TTC549 (cell line): Measurements from ENCODE around the gene TCF12.

Experiments used
- FAIRE-seq: peaks from 2 replicates; lab custom pipeline; 2012; peaks lifted over from hg19 to GRCh38; lab: Jason Lieb, UNC

TCF12 gene

DNA sequence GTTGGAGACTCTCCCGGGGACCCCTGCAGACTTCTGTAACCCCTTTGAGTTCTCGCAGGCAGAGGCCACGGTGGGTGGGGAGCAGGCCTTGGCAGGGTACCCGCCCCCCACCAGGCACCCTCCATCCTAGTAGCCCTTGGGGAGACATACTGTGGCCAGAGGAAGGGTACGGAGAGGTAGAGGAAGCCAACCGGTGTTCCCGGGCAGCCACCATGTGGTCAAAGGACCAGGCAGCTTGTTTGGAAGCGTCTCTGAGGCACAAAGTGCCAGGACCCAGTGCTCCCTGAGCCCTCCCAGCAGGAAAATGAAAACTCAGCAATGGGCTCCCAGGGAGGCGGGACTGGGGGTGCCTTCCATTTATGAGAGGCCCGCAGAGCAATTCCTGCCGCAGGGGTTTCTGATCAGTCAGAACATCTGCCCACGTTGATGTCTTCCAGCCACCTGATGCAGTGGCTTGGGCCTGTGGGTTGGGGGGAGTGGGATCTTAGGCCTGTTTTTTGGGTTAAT lies 404.9 kb downstream of the TCF12 start:
- FAIRE-seq: no peak

DNA sequence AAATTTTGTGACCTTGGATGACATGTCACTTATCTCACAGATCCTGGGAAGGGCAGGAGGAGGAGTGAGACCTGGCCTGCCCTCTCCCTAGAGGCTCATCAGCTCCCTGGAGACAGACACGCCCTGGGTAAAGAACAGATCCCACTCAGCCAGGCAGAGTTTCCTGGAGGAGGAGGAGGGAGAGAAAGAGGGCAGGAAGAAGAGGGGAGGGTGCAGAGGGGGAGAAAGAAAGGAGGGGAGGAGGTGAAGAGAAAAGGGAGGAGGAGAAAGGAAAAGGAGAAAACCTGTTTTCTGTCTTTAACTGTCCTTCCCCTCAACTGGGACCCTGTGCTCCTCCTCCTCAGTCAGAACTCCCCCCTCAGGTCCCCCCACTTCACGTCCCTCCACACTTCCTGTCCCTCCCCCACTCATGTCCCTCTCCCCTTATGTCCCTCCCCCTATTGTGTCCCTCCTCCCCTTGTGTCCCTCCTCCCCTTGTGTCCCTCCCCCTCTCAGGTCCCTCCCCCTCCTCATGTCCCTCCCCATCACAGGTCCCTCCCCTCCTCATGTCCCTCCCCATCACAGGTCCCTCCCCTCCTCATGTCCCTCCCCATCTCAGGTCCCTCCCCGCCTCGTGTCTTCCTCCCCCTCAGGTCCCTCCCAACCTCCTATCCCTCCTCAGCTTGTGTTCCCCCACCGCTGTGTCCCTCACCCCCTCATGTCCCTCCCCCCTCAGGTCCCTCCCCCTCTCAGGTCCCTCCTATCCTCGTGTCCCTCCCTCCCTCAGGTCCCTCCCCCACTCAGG lies 405.6 kb downstream of the TCF12 start:
- FAIRE-seq: no peak

DNA sequence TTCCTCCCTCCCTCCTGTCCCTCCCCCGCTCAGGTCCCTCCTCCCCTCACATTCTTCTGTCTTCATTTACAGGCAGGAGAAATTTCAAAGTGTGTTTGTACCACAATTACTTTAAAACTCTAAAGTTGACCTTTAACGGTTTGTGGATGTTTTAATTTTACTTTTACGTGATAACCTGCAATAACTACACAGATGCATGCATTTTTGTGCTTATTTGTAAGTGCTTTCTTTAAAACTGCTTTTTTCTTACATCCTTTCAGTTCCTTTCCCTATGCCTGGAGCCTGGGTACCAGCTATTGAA lies 406.1 kb downstream of the TCF12 start:
- no peak for FAIRE-seq

DNA sequence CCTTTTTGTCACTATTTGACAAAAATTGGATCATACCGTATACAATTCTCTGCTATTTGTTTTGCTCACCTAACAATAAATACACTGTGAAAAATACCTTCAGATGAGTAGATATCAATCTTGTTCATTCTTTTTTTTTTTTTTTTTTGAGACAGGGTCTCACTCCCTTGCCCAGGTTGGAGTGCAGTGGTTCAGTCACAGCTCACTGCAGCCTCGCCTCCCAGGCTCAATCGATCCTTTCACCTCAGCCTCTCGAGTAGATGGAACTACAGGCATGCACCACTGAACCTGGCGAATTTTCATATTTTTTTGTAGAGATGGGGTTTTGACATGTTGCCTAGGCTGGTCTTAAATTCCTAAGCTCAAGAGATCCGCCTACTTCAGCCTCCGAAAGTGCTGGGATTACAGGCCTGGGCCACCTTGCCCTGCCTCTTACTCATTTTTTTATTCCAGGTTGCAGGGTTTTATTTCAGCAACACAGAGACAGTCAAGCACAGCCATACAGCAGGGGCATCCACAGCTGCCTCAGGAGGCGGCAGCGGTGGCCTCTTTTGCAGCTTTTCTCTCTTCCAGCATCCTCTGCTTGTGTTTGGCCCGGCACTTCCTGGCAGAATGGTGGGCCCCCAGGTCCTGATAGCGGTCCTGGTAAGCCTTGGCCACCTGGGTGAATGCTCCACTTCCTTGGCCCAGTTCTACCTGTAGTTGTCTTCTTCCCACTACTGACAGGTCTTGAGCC lies 406.7 kb downstream of the TCF12 start:
- no peak for FAIRE-seq

DNA sequence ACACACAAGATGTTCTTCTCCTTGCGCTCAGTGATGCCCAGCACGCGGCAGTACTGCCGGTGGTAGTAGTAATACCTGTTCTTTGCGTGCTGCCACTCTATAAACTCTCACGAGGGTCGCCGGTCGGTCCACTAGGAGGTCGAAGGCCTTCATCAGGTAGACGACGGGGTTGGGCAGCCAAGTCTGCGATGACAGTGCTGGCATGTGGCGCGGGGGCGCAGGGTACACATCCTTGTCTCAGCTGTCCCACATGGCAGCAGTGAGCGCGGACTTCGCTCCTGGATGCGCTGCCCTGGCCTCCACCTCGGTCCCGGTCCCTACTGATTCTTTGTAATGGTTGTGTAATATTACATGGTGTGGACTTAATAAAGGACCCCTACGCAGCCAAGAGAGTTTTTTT lies 407.8 kb downstream of the TCF12 start:
- FAIRE-seq: no peak

GRCh38 chr15:57327985-57328471 lies 409.6 kb downstream of the TCF12 start:
- no peak for FAIRE-seq

DNA sequence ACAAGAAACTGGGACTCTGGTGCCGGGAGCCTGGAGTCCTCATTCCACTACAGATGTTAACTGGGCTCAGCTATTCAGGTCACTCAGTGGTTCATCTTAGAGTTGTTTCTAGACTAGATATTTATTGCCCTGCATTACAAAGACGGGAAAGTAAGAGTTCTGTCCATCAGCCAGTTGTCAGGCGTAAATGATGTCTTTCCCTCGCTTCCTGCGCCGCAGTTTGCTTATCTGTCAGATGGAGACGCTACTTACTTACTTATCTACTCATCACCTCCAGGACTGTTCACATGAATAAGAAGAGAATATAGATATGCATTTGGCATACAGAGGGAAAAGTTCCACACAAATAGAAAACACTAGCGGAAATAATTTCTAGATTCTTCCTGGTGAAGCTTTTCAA lies 410.0 kb downstream of the TCF12 start:
- no peak for FAIRE-seq

GRCh38 chr15:57328897-57329296 lies 410.5 kb downstream of the TCF12 start:
- no peak for FAIRE-seq

DNA sequence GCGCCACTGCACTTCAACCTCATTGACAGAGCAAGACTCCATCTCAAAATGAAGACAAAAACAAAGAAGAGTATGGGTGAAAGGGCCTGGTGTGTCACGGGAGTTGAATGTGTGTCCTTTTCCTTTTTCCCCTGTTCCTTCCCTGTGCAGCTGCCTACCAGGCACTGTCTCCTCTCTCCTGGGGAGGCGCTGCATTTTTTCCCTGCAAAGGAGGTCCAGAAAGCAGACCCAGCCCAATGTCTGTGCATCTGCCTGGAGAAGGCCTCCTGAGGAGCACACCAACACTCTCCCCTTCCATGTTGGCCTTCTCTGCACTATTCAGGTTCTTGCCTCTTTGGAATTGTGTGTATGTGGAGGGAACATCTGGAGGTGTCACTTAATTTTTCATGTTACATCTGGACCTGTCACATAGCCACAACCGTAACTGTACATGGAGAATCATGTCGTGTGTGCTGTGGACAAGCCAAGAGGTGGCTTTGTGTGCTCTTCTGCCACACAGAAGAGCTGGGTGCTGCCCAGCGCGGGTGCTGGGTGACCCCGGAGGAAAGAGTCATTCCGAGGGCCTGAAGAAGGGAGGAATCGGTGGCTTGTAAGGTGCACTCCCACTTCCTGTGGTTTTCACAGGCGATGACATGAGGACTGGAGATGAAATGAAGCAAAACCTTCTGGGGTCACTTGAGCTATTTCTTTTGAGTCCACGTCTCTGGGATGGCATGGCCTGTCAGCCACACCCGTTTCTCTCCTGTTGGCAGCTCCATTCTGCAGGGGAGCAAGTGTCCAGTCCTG lies 411.3 kb downstream of the TCF12 start:
- FAIRE-seq: no peak

DNA sequence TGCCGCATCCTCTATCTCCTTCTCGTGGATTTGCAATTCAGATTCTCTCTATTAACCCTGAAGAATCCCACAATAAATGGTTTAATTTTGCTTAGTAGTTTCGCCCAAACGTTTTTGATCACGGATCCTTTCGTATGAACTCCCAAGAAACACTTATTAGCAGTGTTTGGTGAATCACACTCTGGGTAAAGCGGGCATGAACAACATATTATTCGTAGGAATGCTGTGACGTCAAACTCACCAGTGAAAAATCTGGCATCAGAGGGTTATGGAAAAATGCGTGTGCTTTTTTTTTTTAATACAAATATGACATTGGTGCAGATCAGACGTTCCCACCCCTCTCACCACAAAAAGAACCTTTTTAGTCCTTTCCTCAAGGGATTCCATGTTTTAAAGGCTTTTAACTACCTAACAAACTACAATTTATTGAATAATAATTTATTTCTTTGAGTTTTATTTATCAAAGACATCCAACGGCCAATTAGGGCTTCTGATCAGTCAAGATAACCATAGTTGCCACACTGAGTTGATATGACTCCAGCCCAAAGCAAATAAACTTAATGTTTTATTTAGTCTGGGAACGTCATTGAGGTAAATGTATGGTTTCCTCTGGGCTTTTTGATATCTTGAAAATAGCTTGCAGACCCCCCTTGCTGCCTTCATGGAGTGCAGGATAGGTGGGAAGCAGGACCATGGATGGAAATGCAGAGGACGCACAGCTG lies 412.3 kb downstream of the TCF12 start:
- FAIRE-seq: no peak

GRCh38 chr15:57332326-57332725 lies 413.9 kb downstream of the TCF12 start:
- no peak for FAIRE-seq

- no peak for FAIRE-seq
Observed at GRCh38 chr15:57333487-57333886, 415.0 kb downstream of the TCF12 start.

- FAIRE-seq: no peak
Observed at GRCh38 chr15:57334257-57334656, 415.8 kb downstream of the TCF12 start.

GRCh38 chr15:57335293-57335715 lies 416.9 kb downstream of the TCF12 start:
- no peak for FAIRE-seq

GRCh38 chr15:57335719-57336118 lies 417.3 kb downstream of the TCF12 start:
- no peak for FAIRE-seq

DNA sequence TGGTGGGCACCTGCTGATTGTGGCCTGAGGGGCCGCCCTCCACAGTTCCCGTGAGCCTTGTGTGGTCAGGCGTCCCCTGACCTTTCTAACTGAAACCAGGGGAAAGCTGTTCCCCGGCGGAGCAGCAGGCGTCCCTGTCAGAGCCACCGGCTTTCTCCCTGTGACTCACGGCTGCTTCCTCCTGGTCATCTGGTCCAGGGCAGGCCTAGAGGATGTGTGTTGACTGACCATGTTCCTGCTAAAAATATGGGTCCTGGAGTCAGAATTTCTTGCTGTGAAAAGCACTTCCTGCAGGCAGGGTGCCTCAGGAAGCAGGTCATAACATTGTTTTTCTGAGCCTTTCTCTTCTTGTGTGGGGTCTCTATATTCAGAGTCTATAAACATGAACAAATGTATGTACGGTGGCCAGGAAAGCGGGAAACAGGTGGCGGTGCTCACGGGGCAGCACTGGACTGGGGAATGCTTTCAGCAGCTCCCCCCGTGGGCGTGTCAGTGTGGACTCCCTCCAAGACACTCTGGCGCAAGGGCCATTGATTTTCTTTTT lies 419.5 kb downstream of the TCF12 start:
- FAIRE-seq: no peak

DNA sequence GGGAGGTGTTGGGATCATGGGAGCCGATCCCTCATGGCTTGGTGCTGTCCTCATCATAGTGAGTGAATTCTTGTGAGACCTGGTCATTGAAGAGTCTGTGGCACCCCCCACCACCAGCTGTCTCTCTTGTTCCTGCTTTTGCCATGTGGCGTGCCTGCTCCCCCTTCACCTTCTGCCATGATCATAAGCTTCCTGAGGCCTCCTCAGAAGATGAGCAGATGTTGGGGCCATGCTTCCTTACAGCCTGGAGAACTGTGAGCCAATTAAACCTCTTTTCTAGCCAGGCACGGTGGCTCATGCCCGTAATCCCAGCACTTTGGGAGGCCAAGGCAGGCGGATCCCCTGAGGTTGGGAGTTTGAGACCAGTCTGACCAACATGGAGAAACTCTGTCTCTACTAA lies 420.9 kb downstream of the TCF12 start:
- no peak for FAIRE-seq
